GM12872 (cell line): ENCODE data around the gene SIDT1.

ENCODE experiments used
- CTCF ChIP-seq: IDR thresholded peaks from 3 replicates; pipeline ENCODE4 v1.5.1; 2011; ENCODE audit warnings: low read depth, mild to moderate bottlenecking, low read length, moderate library complexity; ENCODE audit not compliant: insufficient read depth

Gene SIDT1

GRCh38 chr3:113531826-113532697 lies at the start of gene SIDT1:
TSS of gene SIDT1 (plus strand) at chr3:113532555. CDS start at chr3:113533022, 467 bp downstream.
- TF ChIP-seq CTCF = no peak

- no peak for TF ChIP-seq CTCF
Measured at GRCh38 chr3:113485161-113485609, 47.2 kb upstream of the SIDT1 start.

GRCh38 chr3:113495035-113495434 lies 37.3 kb upstream of the SIDT1 start:
- peak; percentile 49; the same call in 2 of the 3 replicates for TF ChIP-seq CTCF

GRCh38 chr3:113496924-113497323 lies 35.4 kb upstream of the SIDT1 start:
- no peak for TF ChIP-seq CTCF

- TF ChIP-seq CTCF = no peak
Measured at GRCh38 chr3:113498221-113499005, 33.9 kb upstream of the SIDT1 start.

GRCh38 chr3:113499081-113499480 lies 33.3 kb upstream of the SIDT1 start:
- TF ChIP-seq CTCF = no peak

GRCh38 chr3:113501597-113501996 lies 30.8 kb upstream of the SIDT1 start:
- no peak for TF ChIP-seq CTCF
